ENCODE measurements around the gene ATP6V0E1. TPM values are rescaled to one million over a fixed set of nuclear protein-coding genes. Genes with fewer than 3 reads are reported as not detected.
"Not testable (repeated sequence)": the region's sequence is repeated elsewhere in the genome, so short reads cannot be mapped to it uniquely, and the experiment has no call there.

The ATP6V0E1 gene
- total RNA-seq, 1 donor from 2014 or later, result 100 TPM

- no peak for DNase-seq (ENCODE audit: low read depth)
- H3K4me3 ChIP-seq (ENCODE audit: low read depth, low read length), result no peak overlapping the region
- TF ChIP-seq CTCF (conservative IDR thresholded peaks at IDR 0.05; ENCODE audit: low read depth, low read length), result no peak
Measured at GRCh38 chr5:173018358-173018757, 34.8 kb downstream of the ATP6V0E1 start.

GRCh38 chr5:173020154-173020581 is 36.6 kb downstream of the ATP6V0E1 start:
- DNase-seq (ENCODE audit: low read depth), result no peak
- no peak for TF ChIP-seq CTCF (conservative IDR thresholded peaks at IDR 0.05; ENCODE audit: low read depth, low read length)
- H3K4me3 ChIP-seq (ENCODE audit: low read depth, low read length), result no peak overlapping the region

- H3K4me3 ChIP-seq (ENCODE audit: low read depth, low read length), result no peak overlapping the region
- no peak for TF ChIP-seq CTCF (conservative IDR thresholded peaks at IDR 0.05; ENCODE audit: low read depth, low read length)
- DNase-seq (ENCODE audit: low read depth), result no peak
Measured at GRCh38 chr5:173020643-173021042, 37.1 kb downstream of the ATP6V0E1 start.

DNA sequence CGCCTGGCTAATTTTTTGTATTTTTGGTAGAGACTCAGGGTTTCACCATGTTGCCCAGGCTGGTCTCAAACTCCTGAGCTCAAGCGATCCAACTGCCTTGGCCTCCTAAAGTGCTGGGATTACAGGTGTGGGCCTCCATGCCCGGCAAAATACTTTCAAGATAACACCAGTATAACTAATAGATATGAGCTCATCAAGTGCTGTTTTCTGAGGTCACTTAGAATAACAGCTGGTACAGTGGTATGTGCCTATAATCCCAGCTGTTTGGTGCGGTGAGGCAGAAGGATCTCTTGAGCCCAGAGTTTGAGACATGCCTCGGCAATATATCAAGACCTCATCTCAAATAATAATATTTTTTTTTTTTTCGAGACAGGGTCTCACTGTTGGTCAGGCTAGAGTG is 42.1 kb downstream of the ATP6V0E1 start:
- H3K4me3 ChIP-seq (ENCODE audit: low read depth, low read length), result no peak overlapping the region
- no peak for TF ChIP-seq CTCF (conservative IDR thresholded peaks at IDR 0.05; ENCODE audit: low read depth, low read length)
- DNase-seq (ENCODE audit: low read depth), result no peak

DNA sequence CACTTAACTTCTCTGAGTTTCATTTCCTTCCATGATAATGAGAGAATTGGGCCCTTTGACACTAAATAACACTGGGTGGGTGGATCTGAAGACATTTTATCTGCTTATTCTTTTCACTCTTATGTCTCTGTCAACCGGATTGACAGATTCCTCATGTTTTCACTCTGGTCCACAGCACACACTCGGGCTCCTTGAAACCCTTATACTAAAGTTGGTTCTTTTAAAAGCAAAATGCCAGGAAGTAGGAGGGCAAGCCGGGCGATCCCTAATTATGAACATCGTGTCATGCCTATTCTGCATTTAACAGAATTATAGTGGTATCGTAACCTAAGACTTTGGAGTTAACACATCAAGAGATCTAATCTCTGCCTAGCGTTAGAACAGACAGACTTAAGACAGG is 44.3 kb downstream of the ATP6V0E1 start:
- no peak for DNase-seq (ENCODE audit: low read depth)
- H3K4me3 ChIP-seq (ENCODE audit: low read depth, low read length), result no peak overlapping the region
- TF ChIP-seq CTCF (conservative IDR thresholded peaks at IDR 0.05; ENCODE audit: low read depth, low read length), result no peak

DNA sequence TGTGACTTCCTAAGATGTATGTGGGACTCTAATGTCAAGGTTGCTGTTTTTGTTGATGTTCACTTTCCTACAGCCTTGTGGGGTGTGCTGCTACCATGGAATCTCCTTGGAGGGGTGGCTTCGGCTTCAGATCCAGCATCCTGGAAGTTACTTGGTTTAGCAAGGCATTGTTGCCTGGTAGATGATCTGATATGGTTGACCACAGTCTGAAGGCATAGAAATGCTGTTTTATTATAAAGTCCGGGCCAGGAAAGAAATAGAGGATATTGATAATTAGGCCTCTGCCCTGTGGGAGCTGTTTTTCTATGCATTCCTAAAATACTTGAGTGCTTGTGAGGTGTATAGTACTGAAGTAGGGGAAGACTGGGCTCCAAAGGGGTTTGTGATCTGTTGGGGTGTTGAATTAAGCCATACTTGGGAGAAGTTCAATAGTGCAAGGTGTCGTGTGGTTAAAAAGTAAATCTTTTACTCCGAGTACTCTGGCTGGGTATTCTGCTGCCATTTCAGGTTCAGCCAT is 45.3 kb downstream of the ATP6V0E1 start:
- no peak for DNase-seq (ENCODE audit: low read depth)
- H3K4me3 ChIP-seq (ENCODE audit: low read depth, low read length), result no peak overlapping the region
- TF ChIP-seq CTCF (conservative IDR thresholded peaks at IDR 0.05; ENCODE audit: low read depth, low read length), result no peak

GRCh38 chr5:173029499-173029921 is 45.9 kb downstream of the ATP6V0E1 start:
- DNase-seq (ENCODE audit: low read depth), result no peak
- no peak for TF ChIP-seq CTCF (conservative IDR thresholded peaks at IDR 0.05; ENCODE audit: low read depth, low read length)
- H3K4me3 ChIP-seq (ENCODE audit: low read depth, low read length), result no peak overlapping the region

DNA sequence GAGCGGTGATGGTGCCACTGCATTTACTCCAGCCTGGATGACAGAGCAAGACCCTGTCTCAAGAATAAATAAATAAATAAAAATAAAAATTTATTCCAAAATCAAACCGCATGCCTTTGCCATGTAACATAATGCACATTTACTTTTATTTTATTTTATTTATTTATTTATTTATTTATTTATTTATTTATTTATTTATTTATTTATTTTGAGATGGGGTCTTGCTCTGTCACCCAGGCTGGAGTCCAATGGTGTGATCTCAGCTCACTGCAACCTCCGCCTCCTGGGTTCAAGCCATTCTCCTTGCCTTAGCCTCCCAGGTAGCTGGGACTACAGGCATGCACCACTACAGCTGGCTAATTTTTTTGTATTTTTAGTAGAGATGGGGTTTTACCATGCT is 48.5 kb downstream of the ATP6V0E1 start:
- H3K4me3 ChIP-seq (ENCODE audit: low read depth, low read length); DNase-seq (ENCODE audit: low read depth): not testable (repeated sequence)
